Osteocyte (in vitro differentiated cells): ENCODE measurements around the gene CRTC1. TPM values are rescaled to one million over a fixed set of nuclear protein-coding genes. Genes with fewer than 3 reads are reported as not detected.

Experiments used
- DNase-seq: peaks from one replicate; pipeline ENCODE4 v3.0.0; 2021; ENCODE audit warnings: mixed read lengths; ENCODE audit not compliant: unreplicated experiment; ENCODE audit errors: extremely low spot score
- H3K27ac Mint-ChIP-seq: one replicate; pipeline ENCODE4 v1.8.0; 2021; ENCODE audit warnings: mild to moderate bottlenecking, mixed read lengths; ENCODE audit not compliant: unreplicated experiment
- H3K27me3 Mint-ChIP-seq: one replicate; pipeline ENCODE4 v1.8.0; 2021; ENCODE audit warnings: mixed read lengths; ENCODE audit not compliant: unreplicated experiment
- H3K36me3 Mint-ChIP-seq: one replicate; pipeline ENCODE4 v1.8.0; 2021; ENCODE audit warnings: mixed read lengths; ENCODE audit not compliant: unreplicated experiment
- H3K4me1 Mint-ChIP-seq: one replicate; pipeline ENCODE4 v1.8.0; 2021; ENCODE audit warnings: mixed read lengths; ENCODE audit not compliant: unreplicated experiment
- H3K4me3 Mint-ChIP-seq: one replicate; pipeline ENCODE4 v1.8.0; 2021; ENCODE audit warnings: mild to moderate bottlenecking, moderate library complexity, mixed read lengths; ENCODE audit not compliant: unreplicated experiment
- H3K9me3 Mint-ChIP-seq: one replicate; pipeline ENCODE4 v1.8.0; 2021; ENCODE audit warnings: mixed read lengths; ENCODE audit not compliant: unreplicated experiment
- total RNA-seq: library from RNA; stranded (reverse); gene quantifications from 2 replicates; pipeline ENCODE4 v1.2.1, GENCODE V29; 2021
- TF ChIP-seq, protein P1 (sequence below): fragments of 200-600 bp; sonication (generic); IDR thresholded peaks from 2 replicates; pipeline ENCODE4 v1.5.0; 2021; ENCODE audit warnings: antibody characterized with exemption, mild to moderate bottlenecking, moderate library complexity

CRTC1 gene
- total RNA-seq, 1 donor from 2014 or later = 25.7 TPM

DNA sequence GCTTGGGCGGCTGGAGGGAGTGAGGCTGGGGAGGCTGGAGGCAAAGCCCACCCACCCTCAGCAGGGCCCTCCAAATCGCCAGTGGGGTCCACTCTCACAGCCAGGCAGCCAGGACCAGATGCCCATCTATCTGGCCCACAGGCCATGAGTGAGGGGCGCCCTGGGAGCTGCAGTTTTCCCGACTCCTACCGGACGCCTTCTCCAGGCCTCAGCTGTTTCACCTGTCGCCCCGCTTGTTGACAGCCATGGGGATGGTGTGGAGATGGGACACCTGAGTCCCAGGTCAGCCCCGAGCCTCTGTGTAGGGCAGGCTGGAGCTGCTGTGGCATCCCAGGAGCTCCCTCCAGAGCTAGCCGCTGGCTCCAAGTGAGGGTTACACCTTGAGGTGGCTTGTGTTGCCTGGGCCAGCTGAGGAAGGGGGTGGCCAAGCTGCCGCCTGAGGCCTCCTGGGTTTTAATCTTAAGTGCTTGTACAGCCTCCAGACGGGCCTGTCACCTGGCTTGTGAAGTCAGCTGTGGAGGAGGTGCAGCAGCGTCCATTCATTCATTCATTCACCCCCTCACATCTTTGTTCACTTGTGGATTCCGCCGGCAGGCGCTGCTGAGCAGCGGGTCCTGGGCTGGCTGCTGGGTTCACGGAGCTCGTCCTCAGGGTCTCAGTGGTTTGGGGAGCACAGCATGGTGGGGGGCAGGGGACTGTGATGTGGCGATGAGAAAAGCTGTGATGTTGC, 55.6 kb downstream of the CRTC1 start:
- H3K4me1 Mint-ChIP-seq = peaks cover 3% of the 10 kb centered on the region
- no peaks in the 10 kb centered on the region for H3K27me3 Mint-ChIP-seq
- H3K4me3 Mint-ChIP-seq = no peak overlapping the region
- H3K27ac Mint-ChIP-seq = no peak overlapping the region
- no peaks in the 10 kb centered on the region for H3K36me3 Mint-ChIP-seq
- no peak for DNase-seq
- TF ChIP-seq, protein P1, sequence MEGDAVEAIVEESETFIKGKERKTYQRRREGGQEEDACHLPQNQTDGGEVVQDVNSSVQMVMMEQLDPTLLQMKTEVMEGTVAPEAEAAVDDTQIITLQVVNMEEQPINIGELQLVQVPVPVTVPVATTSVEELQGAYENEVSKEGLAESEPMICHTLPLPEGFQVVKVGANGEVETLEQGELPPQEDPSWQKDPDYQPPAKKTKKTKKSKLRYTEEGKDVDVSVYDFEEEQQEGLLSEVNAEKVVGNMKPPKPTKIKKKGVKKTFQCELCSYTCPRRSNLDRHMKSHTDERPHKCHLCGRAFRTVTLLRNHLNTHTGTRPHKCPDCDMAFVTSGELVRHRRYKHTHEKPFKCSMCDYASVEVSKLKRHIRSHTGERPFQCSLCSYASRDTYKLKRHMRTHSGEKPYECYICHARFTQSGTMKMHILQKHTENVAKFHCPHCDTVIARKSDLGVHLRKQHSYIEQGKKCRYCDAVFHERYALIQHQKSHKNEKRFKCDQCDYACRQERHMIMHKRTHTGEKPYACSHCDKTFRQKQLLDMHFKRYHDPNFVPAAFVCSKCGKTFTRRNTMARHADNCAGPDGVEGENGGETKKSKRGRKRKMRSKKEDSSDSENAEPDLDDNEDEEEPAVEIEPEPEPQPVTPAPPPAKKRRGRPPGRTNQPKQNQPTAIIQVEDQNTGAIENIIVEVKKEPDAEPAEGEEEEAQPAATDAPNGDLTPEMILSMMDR = no peak
- H3K9me3 Mint-ChIP-seq = no peaks in the 10 kb centered on the region

DNA sequence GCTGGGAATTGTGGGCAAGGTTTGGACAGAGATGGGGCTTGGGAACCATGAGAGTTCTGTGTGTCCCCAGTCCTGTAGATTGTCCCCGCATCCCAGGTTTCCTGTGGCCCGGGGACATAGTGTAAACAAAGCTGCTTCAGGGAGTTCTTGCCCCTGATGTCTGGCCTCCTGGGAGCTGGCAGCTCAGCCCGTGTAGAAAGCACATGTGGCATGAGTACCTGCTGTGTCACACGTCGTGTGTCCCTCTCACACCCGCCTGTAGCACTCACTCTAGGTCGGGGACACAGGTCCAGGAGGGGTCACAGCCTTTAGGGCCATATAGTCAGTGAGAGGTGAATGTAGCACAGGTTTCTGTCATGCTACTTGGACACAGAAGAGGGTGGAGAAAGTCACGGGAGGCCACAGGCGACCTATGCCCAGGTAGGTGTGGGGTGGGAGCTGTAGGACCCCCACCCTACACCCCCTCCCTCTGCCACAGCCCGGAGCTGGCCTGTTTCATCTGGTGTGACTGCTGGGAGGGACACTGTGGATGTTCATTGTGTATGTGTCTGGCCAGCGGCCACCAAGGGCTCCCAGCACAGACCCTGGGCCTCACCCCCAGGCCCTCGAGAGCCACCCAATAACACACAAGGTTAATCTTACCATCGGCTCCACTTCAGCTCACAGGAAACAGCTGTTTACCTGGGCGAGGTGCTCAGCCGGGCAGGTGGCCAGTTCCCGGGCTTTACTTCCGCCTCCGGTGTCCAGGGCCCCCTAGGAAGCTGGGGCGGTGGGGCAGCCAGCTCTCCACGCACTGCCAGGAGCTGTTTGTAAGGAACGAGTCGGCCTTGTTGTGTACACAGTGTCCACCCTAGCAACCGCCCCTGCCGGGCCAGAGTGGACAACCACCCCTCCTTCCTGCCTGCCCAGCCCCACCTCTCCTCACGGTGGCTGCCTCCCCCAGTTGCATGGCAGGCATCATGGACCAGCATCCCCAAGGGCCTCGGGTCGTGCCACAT, 57.9 kb downstream of the CRTC1 start:
- no peaks in the 10 kb centered on the region for H3K27me3 Mint-ChIP-seq
- H3K9me3 Mint-ChIP-seq = no peaks in the 10 kb centered on the region
- no peak for DNase-seq
- peaks cover 3% of the 10 kb centered on the region for H3K4me1 Mint-ChIP-seq
- no peak overlapping the region for H3K27ac Mint-ChIP-seq
- H3K4me3 Mint-ChIP-seq = no peak overlapping the region
- TF ChIP-seq, protein P1 = no peak
- H3K36me3 Mint-ChIP-seq = no peaks in the 10 kb centered on the region

DNA sequence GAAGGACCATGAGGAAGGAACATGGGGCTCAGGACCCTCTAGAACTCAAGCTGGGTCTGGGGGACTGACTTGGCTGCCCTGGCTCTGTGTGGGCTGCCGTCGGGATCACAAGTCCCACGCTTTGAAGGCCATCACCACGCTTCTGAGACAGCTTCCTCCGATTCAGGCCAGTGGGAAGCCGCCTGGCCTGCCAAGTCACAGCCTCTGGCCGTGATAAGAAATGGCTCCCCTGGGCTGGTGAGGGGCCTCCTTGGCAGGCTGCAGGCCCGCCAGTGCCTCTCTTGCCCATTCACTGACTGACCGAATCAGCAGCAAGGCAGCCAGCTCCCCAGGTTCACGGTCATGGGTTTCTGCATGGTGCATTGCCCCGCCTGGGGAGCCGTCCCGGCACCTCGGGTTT, 58.8 kb downstream of the CRTC1 start:
- H3K9me3 Mint-ChIP-seq = no peaks in the 10 kb centered on the region
- no peak overlapping the region for H3K4me3 Mint-ChIP-seq
- DNase-seq = no peak
- no peaks in the 10 kb centered on the region for H3K27me3 Mint-ChIP-seq
- H3K4me1 Mint-ChIP-seq = peaks cover 3% of the 10 kb centered on the region
- no peaks in the 10 kb centered on the region for H3K36me3 Mint-ChIP-seq
- TF ChIP-seq, protein P1 = no peak
- H3K27ac Mint-ChIP-seq = no peak overlapping the region

DNA sequence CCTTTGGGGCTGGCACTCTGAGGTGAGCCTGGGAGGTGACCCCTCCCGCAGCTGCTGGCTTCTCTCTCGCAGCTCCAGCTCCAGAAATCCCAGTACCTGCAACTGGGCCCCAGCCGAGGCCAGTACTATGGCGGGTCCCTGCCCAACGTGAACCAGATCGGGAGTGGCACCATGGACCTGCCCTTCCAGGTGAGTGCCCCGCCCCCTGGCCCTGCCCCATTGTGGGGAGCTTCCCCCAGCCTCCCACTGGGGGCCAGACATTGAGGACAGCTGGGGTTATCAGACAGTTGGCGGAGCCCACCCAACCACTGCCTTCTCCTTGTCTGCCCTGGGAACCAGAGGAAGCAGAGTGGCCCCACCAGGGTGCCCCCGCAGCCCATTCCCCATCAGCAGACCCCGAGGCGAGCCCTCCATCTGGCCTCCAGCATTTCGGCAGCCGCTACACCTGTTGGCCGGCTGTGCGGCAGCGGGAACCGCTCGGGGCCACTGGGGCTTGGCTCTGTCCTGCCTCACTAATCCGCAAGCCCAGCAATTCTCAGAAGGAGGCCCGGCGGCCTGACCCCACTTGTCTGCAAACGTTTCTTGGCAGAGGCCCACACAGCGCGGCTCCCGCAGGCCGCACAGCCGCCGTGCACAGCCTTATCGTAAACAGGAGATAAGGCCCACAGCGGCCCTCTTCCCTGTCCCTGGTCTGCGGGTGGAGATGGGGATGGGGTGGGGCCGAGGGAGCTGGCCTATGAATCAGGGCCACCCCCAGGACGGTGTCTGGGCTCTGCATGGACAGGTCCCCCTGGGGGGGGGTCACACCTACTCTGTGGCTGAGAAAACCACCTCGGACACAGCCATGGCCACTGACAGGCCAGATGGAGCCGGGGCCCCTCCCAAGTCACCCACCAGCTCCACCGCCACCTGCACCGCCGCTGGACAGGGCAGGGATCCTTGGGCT, 59.6 kb downstream of the CRTC1 start:
- no peaks in the 10 kb centered on the region for H3K9me3 Mint-ChIP-seq
- H3K4me1 Mint-ChIP-seq = no peaks in the 10 kb centered on the region
- no peak overlapping the region for H3K4me3 Mint-ChIP-seq
- H3K27ac Mint-ChIP-seq = no peak overlapping the region
- no peaks in the 10 kb centered on the region for H3K36me3 Mint-ChIP-seq
- TF ChIP-seq, protein P1 = no peak
- no peaks in the 10 kb centered on the region for H3K27me3 Mint-ChIP-seq
- DNase-seq = no peak
